ENCODE results near the gene NRROS.
"Not testable (repeated sequence)": the region's sequence is repeated elsewhere in the genome, so short reads cannot be mapped to it uniquely, and the experiment has no call there.

Gene NRROS

DNA sequence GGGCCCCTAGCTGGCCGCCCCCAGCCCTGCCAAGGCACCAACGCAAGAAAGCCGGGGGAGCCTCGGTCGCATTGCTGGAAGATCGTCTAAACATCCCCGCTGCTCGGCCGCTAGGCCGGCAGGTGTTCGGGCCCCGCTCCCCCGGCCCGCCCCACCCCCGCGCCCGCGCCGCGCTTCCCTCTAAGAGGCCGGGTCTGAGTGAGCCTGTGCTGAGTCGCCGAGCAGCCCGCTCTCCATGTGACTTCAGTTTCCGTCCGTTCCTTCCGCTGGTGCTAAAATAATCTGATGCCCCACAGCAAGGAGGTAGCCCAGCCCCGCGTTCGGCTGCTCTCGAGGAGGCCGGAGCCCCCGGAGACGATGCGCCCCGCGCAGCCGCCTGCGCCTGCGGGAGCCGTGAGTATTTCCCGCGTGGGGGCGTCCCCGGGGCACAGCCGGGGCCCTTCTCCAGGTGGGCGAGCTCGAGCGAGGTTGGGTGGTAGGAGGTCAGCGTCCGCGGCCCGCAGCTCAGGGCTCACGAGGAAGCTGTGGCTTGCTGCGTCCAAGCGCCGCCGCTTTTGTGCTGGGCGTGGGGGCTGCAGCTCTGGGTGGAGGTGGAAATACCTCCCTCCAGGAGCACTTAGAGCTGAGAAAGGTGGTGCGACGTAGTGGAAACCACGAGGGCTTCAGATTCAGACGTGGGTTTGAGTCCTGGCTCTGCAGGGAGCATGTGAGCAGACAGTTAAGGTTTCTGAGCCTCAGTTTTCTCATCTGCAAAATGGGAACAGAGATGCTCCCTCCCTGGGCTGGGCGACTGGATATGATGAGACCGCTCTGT lies at the start of gene NRROS:
Gene NRROS (plus strand): TSS at position 212 of the 814 bp plus-strand sequence. CDS start 14,846 bp downstream, outside the sequence.
- Histone ChIP-seq H3K27me3 (ENCODE audit: insufficient read depth, low read depth, severe bottlenecking) (no peaks in the 10 kb centered on the region), H3K9me3 (ENCODE audit: severe bottlenecking) (no peaks in the 10 kb centered on the region), H3K4me3 (ENCODE audit: low read depth, low read length) (no peak within 1 kb of the TSS), H3K27ac (no peak within 1 kb of the TSS), H3K36me3 (no peaks in the 10 kb centered on the region)
- DNase-seq, result no peak
- TF ChIP-seq, protein P1, sequence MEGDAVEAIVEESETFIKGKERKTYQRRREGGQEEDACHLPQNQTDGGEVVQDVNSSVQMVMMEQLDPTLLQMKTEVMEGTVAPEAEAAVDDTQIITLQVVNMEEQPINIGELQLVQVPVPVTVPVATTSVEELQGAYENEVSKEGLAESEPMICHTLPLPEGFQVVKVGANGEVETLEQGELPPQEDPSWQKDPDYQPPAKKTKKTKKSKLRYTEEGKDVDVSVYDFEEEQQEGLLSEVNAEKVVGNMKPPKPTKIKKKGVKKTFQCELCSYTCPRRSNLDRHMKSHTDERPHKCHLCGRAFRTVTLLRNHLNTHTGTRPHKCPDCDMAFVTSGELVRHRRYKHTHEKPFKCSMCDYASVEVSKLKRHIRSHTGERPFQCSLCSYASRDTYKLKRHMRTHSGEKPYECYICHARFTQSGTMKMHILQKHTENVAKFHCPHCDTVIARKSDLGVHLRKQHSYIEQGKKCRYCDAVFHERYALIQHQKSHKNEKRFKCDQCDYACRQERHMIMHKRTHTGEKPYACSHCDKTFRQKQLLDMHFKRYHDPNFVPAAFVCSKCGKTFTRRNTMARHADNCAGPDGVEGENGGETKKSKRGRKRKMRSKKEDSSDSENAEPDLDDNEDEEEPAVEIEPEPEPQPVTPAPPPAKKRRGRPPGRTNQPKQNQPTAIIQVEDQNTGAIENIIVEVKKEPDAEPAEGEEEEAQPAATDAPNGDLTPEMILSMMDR (IDR thresholded peaks at IDR 0.05; ENCODE audit: low read depth, low read length), result no peak

DNA sequence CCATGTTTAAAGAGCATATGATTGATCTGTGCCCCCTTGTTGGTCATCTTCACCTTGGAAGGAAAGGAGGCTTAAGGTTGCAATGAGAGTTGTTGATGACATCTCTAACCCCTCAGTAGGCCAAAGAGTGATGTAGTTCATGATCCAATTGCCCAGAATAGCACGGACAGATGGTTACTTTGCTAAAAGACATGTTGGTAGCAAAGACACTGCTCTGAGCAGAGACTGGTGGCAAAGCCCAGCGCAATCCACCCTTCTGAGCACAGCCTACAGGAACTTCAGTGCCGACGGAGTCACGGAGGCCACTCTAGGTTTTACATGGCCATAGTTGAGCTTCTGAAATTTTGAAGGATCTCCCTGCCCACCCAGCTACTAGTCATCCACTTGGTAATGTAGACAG lies 49.2 kb upstream of the NRROS start:
- Histone ChIP-seq H3K27ac (no peak overlapping the region), H3K4me3 (ENCODE audit: low read depth, low read length) (no peak overlapping the region; the same call in 1 of the 2 replicates), H3K27me3 (ENCODE audit: insufficient read depth, low read depth, severe bottlenecking) (no peaks in the 10 kb centered on the region), H3K36me3 (no peaks in the 10 kb centered on the region), H3K9me3 (ENCODE audit: severe bottlenecking) (no peaks in the 10 kb centered on the region)
- peak; percentile 21 for DNase-seq
- TF ChIP-seq, protein P1 (IDR thresholded peaks at IDR 0.05; ENCODE audit: low read depth, low read length), result no peak

DNA sequence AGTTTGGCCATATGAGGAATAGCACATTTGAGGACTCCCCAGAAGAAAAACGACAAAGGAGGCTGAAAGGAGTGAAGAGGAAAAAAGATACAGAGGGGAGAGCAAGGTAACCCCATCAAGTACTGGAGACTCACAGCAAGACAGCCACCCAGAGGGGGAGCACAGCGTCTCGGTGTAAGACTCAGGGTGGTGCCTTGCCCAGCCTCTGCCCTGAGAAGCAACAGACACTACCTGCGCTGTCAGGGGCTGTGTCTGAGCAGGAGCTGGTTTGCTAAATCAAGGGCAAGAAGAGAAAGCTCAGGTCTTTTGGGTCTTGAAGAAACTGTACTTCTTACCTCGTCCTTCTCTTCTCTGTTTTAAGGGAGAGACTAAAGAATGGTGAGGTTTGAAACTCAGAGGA lies 43.1 kb upstream of the NRROS start:
- H3K27ac ChIP-seq, result no peak overlapping the region
- no peaks in the 10 kb centered on the region for H3K9me3 ChIP-seq (ENCODE audit: severe bottlenecking)
- no peaks in the 10 kb centered on the region for H3K36me3 ChIP-seq
- no peak overlapping the region for H3K4me3 ChIP-seq (ENCODE audit: low read depth, low read length)
- DNase-seq, result no peak
- TF ChIP-seq, protein P1 (IDR thresholded peaks at IDR 0.05; ENCODE audit: low read depth, low read length), result no peak
- no peaks in the 10 kb centered on the region for H3K27me3 ChIP-seq (ENCODE audit: insufficient read depth, low read depth, severe bottlenecking)

DNA sequence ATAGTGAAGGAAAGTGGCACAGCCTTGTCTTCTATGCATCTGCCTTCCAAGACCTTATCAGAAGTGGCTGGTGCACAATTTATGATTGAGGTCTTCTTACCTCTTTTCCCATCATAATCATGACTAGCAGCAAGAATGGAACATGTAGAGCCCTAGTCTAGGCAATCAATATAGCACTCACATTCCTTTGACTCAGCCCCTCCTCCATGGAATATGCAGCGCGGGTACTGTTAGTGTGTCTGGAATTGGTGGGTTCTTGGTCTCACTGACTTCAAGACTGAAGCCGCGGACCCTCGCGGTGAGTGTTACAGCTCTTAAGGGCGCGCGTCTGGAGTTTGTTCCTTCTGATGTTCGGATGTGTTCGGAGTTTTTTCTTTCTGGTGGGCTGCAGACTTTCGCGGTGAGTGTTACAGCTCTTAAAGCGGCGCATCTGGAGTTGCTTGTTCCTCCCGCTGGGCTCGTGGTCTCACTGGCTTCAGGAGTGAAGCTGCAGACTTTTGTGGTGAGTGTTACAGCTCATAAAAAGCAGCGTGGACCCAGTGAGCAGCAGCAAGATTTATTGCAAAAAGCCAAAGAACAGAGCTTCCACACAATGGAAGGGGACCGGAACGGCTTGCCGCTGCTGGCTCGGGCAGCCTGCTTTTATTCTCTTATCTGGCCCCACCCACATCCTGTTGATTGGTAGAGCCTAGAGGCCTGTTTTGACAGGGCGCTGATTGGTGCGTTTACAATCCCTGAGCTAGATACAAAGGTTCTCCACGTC lies 41.3 kb upstream of the NRROS start:
- not testable (repeated sequence) for H3K36me3 ChIP-seq; H3K27ac ChIP-seq; H3K9me3 ChIP-seq (ENCODE audit: severe bottlenecking); H3K4me3 ChIP-seq (ENCODE audit: low read depth, low read length); DNase-seq; H3K27me3 ChIP-seq (ENCODE audit: insufficient read depth, low read depth, severe bottlenecking)

DNA sequence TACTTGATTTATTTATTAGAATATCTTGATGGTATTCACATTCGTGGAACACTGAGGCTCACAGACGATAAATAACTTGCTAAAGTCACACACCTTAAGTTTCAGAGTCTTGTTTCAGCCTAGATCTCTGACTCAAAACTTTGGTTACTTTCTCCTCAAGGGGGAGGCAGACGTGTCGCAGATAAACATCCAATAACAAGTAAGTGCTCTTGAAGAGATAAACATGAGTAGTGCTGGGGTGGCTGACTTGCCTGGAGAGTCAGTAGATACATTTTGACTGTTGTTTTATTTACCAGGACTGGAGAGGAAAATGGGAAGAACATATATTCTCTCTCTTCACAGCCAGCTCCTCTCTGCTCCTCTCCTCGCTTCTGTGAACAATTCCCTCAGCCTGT lies 39.8 kb upstream of the NRROS start:
- Histone ChIP-seq H3K27me3 (ENCODE audit: insufficient read depth, low read depth, severe bottlenecking) (no peaks in the 10 kb centered on the region), H3K4me3 (ENCODE audit: low read depth, low read length) (no peak overlapping the region), H3K9me3 (ENCODE audit: severe bottlenecking) (no peaks in the 10 kb centered on the region), H3K36me3 (no peaks in the 10 kb centered on the region), H3K27ac (no peak overlapping the region)
- no peak for DNase-seq
- TF ChIP-seq, protein P1 (IDR thresholded peaks at IDR 0.05; ENCODE audit: low read depth, low read length), result no peak

DNA sequence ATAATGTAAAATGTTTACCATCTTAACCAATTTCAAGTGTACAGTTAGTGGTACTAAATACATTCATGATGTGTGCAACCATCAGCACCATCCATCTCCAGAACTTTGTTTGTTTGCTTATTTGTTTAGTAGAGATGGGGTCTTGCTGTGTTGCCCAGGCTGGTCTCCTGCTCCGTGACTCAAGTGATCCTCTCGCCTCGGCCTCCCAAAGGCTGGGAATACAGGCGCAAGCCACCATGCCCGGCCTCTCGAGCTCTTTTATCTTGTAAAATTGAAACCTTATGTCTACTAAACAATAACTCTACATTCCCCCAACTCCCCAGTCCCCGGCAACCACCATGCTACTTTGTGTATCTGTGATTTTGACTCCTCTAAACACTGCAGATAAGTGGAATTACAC lies 39.1 kb upstream of the NRROS start:
- no peaks in the 10 kb centered on the region for H3K27me3 ChIP-seq (ENCODE audit: insufficient read depth, low read depth, severe bottlenecking)
- H3K9me3 ChIP-seq (ENCODE audit: severe bottlenecking), result no peaks in the 10 kb centered on the region
- TF ChIP-seq, protein P1 (IDR thresholded peaks at IDR 0.05; ENCODE audit: low read depth, low read length), result no peak
- no peak overlapping the region for H3K4me3 ChIP-seq (ENCODE audit: low read depth, low read length)
- no peak overlapping the region for H3K27ac ChIP-seq
- H3K36me3 ChIP-seq, result no peaks in the 10 kb centered on the region
- no peak for DNase-seq

Measured in WERI-Rb-1 (cell line).